HG03520 (cell line): ENCODE data around the gene TRPM1.
"Not testable (repeated sequence)": the region's sequence is repeated elsewhere in the genome, so short reads cannot be mapped to it uniquely, and the experiment has no call there.

Experiments used
- ATAC-seq: cut with Tn5 transposase; IDR thresholded peaks from one replicate; pipeline ENCODE4 v1.9.1; 2021; ENCODE audit warnings: mild to moderate bottlenecking, moderate library complexity; ENCODE audit not compliant: unreplicated experiment

TRPM1 gene

DNA sequence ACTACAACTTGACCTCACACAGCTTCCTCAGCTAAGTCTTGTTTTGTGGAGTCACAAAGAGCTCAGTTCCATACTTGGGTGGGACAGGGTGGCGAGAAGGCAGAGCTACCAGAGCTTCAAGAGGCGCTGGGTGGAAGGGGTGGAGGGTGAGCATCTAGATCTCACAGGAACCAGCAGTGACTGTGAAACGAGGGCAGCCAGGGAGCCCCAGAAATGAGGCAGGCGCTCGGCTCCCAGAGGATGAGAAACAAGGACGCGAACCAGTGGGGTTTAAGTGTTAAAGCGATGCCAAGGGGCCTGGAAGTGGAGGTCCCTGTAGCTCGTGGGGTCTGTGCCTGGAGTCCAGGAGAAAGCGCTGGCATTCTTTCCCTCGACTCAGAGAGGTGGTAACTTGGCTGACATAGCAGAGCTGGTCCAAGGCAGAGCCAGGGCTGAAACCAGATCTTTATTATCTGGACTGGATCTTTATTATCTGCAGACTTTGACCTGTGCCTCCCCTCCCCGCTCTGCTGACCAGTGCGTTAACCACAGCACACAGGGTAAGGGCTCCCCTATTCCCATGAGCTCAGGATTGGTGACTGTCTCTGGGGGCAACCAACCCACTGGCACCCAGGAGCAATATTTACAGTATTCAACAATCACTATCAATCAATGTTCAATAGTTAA is 26.2 kb upstream of the TRPM1 start:
- ATAC-seq = no peak

DNA sequence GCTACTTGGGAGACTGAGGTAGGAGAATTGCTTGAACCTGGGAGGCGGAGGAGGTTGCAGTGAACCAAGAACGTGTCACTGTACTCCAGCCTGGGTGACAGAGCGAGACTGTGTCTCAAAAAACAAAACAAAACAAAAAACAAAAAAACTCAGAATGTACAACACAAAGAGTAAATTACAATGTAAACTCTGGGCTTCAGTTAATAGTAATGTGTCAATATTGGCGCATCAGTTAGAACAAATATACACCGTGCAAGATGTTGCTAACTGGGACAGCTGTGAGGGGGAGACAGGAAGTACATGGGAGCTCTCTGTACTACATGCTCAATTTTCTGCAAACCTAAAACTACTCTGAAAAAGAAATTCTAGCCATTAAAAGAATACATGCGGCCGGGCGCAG is 23.5 kb upstream of the TRPM1 start:
- ATAC-seq = no peak

DNA sequence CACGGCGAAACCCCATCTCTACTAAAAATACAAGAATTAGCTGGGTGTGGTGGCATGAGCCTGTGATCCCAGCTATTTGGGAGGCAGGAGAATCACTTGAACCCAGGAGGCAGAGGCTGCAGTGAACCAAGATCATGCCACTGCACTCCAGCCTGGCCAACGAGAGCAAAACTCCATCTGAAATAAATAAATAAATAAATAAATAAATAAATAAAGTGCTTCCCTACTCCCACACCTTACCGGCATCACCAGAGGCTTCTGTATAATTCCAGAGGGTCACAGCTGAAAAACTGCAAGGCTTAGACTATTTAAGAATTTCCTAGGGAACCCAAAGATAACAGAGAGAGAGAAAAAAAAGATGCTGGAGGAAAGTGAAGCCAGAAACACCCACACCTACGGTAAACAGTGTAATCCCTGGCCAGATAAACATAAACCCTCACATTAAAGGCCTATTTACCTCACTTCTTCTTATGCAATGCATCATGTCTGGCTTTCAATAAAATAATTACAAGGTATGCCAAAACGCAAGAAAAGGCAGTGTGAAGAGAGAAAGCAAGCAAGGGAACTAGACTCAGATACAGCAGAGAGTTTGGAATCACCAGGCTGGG is 15.0 kb upstream of the TRPM1 start:
- ATAC-seq = no peak

DNA sequence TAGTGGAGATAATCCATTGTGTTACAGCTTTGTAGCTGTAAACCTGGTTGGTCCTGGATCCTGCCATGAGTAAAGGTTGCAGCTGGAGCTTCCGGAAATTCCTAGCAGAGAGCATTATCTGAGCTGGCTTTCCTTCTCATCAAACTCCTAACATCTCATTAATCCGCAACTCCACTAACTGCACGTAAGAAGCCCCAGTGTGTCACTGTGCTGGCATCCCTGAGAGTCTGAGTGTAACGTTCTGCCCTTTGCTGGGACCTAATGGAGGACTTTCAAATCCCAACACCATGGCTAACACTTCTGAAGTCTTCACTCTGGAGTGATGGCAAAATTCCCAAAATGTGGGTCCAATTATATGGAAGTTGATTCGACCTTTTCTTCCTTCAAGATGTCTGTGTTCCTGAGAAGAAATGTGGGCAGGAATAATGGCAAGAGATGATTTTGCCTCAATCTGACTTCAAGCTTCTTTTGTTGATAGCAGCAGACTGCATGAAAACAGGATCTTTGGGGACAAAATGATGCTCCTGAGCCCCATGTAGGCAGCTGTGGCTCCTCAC is 9.6 kb upstream of the TRPM1 start:
- no peak for ATAC-seq

DNA sequence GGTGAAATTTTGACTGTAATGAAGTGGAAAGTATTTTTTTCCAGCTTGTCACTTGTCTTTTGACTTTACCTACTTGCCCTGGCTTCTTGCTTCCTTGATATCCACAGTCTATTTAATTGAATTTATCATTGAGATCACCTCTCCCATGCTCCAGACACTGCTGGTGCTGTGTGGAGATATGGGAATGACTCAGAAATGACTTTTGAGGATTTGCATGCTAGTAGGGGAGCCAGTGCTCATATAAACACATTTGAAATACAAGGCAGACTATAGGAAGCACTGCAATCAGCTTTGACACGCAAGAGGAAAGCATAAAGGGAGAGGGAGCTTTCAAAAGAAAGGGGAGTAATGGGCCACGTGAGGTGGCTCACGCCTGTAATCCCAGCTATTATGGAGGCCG is 7.3 kb upstream of the TRPM1 start:
- no peak for ATAC-seq

DNA sequence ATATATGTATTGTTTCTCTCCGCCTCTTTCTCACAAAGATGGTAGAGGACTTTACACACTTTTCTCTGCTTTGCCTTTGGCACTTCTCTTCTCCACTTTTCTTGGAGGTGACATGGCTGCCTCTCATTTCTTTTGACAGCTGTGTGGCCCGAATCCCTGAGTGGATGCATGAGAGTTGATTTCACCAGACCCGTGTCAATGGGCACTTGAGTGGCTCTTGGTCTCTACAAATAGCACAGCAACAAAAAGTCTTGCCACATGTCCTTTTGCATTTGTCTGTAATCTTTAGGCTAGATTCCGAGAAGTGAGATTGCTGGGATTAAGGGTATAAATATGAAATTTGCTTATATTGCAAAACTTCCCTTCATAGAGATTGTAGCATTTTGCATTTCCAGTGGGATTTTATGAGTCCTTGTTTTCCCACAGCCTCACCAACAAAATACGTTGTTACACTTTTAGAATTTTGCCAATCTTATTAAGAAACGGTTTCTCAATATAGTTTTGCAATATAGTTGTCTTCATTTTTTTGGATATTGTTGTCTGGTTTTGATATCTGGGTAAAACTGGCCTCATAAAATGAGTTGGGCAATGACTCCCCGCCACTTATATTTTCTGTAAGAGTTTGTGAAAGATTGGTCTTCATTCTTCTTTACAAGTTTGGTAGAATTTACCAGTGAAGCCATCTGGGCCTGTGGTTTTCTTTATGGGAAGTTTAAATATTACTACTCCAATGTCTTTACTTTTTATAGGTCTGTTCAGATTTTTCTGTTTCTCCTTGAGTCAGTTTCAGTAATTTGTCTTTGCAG is 5.2 kb upstream of the TRPM1 start:
- no peak for ATAC-seq

DNA sequence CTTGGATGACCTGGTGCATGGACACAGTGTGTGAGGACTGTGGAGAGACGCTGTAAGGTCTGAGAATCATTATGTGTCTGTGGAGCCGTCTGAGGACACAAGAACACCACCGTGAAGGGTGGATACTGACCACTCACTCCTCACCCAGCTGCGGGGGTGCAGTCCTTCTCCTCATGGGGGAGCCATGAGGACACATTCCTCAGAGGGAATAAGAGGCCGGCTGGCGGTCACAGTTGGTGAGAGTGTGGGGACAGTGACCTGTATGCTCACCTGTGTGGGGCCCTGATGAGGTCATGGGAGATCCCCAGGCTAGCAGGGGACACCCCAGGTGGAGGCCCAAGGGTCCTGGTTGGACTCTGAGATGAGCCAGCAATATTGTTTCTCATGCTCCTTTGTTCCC is 2.5 kb upstream of the TRPM1 start:
- no peak for ATAC-seq

DNA sequence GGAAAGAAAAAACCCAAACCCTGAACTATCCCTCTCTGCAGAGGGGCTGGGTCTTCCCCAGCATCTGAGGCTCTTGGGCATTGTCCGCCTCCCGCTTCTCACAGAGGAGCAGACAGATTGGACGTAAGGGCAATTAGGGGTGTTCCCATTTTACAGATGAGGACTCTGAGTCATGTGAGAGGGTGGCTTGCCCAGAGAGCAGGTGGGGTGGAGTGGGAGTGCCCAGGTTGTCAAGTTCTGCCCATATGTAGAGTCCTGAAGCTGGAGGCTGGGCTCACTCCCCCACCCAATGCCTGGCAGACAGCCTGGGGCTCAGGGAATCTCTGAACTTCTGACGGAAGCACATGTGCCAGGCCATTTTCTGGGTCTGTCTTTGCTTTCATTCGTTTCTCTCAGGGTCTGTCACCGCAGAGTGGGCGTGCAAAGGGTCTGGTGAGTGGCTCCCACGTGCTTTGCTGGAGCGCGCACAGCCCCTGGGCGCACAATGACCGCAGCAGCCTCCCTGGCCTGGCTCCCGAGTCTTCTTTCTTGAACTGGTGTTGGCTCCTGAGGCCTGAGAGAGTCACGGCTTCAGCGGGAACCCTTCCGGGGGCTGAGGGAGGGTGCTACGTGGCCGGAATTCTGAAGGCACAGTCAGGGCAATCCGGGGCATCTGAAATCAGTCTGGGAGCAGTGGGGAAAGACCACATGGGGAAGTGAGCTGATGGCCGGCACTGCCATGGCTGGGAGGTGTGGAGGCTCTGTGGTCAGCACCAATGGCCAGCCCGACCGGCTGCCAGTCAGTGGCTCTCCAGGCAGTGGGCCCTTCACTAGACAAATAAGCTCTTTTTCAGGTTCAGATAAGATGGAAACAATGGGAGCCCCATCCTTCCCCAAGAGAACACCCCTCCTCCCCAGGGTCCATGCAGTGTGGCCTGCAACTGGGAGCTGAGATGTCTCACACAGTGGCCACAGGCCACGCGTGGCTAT is 1.1 kb upstream of the TRPM1 start:
- no peak for ATAC-seq

DNA sequence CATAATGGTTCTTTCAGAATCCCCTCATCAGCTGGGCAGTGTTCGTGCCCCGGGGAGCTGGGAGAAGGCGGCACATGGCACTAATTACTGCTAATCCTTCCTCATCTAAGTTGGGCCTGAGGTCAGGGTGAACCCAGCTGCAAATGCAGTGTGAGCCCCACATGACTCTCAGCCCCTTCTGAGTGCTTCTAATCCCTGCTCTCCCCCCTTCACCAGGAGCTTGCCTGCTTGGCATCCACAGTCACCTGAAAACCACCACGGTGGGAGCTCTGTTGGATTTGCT is 455 bp upstream of the TRPM1 start:
- ATAC-seq = no peak

DNA sequence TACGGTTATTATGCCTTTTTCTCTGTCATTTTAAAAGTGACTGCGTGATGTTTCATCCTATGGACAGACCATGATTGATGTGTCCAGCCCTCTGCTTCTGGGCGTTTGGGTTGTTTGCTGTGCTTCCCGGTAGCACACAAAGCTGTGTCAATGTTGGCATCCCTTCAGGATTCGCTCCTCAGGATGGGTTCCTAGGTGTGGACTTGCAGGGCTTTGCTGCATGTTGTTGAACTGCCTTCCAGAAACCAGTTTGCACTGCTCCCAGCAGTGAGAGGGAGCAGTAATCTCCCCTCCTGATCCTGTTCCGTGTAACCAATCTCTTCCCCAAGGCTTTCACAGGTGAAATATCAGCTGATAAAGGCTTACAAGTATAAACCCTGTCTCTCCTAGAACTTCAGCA is 787 bp downstream of the TRPM1 start:
- ATAC-seq = no peak

DNA sequence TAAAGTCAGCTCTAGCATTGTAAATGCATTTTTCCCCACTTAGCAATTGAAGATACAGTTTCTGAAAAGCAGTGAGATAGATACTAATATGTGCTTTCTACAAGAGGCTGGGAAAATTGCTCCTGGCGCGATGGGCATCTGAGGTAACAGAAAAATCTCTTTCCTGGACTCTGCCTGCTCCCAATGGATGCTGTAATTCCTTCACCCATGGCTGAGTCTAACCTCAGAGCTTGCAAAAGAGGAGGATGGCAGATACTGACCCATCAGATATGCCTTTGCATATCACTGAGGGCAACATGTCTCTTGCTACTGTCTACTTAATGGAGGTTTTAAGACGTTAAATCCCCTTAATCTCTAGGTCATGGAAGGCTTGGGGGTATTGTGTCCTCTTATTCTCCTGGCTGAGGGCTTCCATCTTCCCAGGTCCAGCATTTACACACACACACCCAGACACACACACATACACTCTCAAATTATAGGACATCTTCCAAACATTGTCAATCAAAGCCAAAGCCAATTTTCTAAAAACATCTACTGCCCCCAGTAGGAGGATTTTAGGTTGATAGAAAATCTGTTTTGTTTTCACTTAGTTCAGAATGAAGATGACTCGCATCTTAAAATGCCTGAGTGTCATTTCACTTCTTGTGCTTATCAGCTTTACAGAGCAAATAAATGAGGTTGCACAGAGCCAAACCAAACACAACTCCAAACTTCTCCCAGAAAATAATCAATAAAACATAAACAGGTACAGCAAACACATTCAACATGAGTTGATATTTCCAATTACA is 2.4 kb downstream of the TRPM1 start:
- ATAC-seq = no peak

DNA sequence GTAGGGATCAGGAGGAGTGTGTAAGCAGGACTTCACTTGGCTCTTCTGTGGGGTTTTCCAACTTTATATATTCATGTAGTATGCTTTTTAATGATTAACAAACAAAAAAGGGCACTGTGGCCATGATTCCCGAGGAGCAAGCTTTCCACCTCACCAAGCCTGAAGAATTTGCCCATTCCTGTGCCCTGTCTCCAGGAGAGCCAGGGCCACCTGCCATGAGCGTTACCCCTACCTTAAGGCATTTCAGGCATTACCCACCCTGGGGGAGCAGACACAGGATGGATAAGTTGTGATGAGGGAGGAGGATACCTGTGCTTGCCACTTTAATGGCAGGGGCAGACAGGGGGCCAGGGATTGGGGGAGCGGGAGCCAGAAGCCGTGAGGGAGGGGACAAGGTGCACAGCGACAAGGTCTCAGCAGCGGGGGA is 3.0 kb downstream of the TRPM1 start:
- no peak for ATAC-seq

DNA sequence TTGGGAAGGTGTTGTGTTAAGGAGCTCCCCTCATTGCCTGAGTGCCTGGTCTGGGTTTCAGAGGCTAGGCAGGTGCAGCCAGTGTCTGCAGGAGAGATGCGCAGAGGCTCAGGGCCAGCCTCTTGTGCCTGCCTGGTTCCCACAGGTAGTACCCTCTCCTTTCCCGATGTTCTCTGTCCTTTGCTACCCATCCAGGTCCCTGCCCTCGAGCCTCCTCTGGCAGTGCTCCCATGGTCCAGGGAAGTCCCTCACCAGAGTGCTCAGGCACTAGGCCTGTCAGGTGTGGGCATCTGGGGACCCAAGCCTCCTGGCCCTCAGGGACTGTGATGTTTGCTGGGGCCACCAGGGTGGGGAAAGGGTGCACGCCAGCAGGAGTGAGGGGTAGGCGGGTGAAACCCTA is 5.0 kb downstream of the TRPM1 start:
- ATAC-seq = no peak

DNA sequence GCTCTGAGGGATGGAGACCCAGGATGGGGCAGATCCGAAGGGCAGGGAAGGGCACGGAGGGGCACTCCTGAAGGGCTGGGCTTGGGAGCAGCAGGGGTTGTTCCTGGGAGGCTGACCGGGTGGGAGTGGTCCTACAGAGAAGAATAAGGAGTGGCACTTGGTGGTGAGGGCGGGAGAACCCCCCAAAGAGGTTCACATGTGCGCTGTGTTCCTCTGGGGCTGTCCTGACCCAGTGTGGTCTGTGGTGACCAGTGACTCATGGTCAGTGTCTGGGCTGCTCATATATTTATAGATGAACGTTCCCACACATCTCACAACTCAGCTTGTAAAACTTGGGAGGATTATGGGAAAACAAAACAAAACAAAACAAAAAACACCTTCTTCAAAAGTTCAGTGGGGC is 10.0 kb downstream of the TRPM1 start:
- no peak for ATAC-seq

DNA sequence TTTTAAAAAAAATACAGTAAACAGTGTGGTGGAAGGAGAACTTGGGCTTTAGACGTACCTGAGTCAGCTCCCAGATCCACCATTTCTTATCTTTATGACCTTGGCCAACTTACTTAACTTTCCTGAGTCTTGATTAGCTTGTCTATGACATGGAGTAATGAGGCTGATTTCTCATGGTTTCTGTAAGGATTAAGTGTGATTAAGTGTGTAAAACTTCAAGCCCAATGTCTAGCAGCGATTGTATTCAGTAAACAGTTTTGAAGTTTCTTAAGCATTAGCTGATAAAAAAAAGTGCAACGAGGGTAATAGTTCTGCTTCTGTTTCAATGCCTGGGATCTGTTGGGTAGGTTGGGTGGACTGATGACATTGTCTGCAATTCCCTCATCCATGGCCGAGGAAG is 10.8 kb downstream of the TRPM1 start:
- ATAC-seq = no peak

DNA sequence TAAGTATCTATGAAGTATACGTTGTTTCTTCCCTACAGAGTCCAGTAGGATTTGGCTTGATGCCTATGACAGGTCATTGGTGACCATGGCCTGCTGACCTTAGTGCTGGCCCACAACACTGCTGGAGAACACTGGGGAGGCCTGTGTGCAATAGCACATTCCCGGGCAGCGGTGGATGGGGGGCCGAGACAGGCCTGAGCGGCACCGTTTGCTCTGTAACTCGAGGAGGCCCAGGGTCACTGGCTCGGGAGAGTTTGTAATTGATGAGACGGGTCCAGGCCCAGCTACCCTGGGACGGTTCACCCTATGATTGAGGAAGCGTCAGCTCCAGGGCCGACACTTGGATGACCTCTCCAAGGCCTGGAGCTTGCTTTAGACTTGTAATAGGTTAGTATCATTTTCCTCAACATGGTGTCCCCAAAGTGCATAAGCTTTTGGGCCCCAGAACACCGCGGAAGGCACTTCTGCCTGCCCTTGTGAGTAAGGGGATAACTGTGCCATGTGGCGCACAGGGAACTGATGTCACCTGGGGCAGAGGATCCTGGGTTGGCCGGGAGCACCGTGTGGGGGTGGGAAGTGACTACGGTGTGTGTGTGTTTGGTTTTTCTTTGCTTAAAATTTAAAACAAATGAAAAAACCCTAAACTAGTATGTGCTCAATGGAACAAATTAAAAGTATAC is 12.0 kb downstream of the TRPM1 start:
- ATAC-seq = no peak

DNA sequence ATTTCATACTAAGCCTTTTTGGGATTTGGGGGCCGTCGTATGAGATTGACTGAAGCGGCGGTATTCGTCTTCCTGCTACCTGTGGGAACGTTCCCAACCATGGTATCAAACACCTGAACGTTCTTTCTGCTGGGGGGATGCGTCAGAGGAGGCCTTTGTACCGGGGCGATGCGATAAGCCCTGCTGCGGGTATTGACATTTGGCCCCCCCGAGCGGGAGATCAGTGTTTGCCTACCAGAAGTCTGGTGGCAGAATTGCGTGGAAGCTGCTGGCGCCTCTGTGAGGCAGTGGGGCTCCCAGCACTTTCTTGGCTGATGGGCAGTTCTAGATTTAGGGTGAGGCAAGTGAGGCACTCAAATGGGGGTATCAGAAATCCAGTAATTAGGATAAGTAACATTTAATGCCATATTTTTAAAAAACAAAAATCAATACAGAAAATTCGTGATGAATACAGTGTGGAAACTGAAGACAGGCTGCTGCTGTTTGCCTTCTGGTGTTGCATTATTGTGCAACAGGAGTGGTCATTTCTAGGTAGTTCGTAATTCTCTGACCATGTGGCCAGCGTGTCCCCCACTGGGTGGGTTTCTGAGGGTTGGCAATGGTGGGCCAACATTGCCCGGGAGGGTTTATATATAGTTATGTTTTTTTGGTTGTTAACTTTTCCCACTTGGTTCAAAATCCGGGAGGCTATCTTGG is 12.7 kb downstream of the TRPM1 start:
- no peak for ATAC-seq

DNA sequence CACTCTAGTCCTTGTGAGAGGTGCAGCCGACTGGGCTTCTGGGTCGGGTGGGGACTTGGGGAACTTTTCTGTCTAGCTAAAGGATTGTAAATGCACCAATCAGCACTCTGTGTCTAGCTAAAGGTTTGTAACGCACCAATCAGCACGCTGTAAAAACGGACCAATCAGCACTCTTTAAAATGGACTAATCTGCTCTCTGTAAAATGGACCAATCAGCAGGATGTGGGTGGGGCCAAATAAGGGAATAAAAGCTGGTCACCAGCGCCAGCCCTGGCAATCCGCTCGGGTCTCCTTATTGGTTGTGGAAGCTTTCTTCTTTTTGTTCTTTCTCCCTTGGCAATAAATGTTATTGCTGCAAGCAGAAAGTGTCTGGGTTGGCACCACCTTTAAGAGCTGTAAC is 13.5 kb downstream of the TRPM1 start:
- not testable (repeated sequence) for ATAC-seq

DNA sequence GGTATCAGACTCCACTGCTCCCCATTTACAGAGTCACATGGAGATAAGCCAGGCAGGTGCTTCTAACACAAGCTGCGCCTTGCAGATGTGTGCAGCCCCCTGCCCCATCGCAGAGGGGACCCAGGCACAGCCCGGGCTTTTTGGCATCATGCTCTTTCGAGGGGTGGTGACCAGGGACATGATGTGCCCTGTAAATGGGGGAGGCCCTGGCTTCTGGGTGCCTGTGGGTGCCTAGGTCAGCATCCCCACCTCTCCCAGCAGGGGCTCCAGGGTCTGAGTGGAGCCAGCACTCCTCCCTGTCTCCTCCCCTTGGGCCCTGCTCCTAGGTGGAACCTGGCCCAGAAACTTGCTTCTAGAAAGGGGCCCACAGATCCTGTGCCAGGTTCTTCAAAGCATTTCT is 15.2 kb downstream of the TRPM1 start:
- no peak for ATAC-seq
